ENCODE results near the gene SORCS1.

GRCh38 chr10:106973716-106974115 is 190.8 kb downstream of the SORCS1 start:
- TF ChIP-seq POLR2A (IDR thresholded peaks at IDR 0.05) (no peak), CTCF (IDR thresholded peaks at IDR 0.05) (no peak)

Data from tibial nerve (tissue), 3 donors.